CD14-positive monocyte (primary cell): ENCODE results near the gene KIAA0753. TPM values are rescaled to one million over a fixed set of nuclear protein-coding genes. Genes with fewer than 3 reads are reported as not detected.

Experiments used
- DNase-seq, 3 donors: peaks; one replicate each; pipeline ENCODE4 v3.0.0-alpha.2; 2011 to 2022
- H2AFZ ChIP-seq: 2 replicates; pipeline ENCODE4 v1.6.0; 2012; ENCODE audit warnings: mild to moderate bottlenecking, low read depth, low read length, inconsistent platforms; ENCODE audit not compliant: insufficient read depth, poor library complexity, severe bottlenecking
- H3K27ac ChIP-seq, 2 donors: 1 replicate in 1 of 2; 2 replicates in 1 of 2; pipeline ENCODE4 v1.5.1; 2012 to 2013; ENCODE audit warnings: low read length in 2 of 2, control low read depth in 1 of 2, inconsistent platforms in 1 of 2, low read depth in 1 of 2, mild to moderate bottlenecking in 1 of 2
- H3K27me3 ChIP-seq, 2 donors: one replicate each; pipeline versions ENCODE4 v1.6.0 to v1.6.1; 2011 to 2013; ENCODE audit warnings: low read length in 2 of 2; ENCODE audit not compliant: control insufficient read depth in 2 of 2, insufficient read depth in 2 of 2
- H3K36me3 ChIP-seq, 2 donors: replicated peaks in 1 of 2; 1 replicate in 1 of 2; 2 replicates in 1 of 2; pipeline versions ENCODE4 v1.5.1 to v1.6.1; 2012 to 2013; ENCODE audit warnings: low read length in 2 of 2, control low read depth in 1 of 2, inconsistent platforms in 1 of 2, mild to moderate bottlenecking in 1 of 2; ENCODE audit not compliant: insufficient read depth in 2 of 2, control insufficient read depth in 1 of 2
- H3K4me1 ChIP-seq, 2 donors: 1 replicate in 1 of 2; 2 replicates in 1 of 2; pipeline versions ENCODE4 v1.5.1 to v1.6.1; 2012 to 2013; ENCODE audit warnings: low read length in 2 of 2, control low read depth in 1 of 2, inconsistent platforms in 1 of 2, mild to moderate bottlenecking in 1 of 2, moderate library complexity in 1 of 2; ENCODE audit not compliant: insufficient read depth in 2 of 2, control insufficient read depth in 1 of 2
- H3K4me2 ChIP-seq: replicated peaks from 2 replicates; pipeline ENCODE3; 2012; ENCODE audit warnings: low read length, moderate library complexity, mild to moderate bottlenecking; ENCODE audit not compliant: poor library complexity, severe bottlenecking; ENCODE audit errors: extremely low read depth
- H3K4me3 ChIP-seq, 3 experiments: fragments of 200-600 bp in 1 of 3; sonication (generic) in 1 of 3; replicated peaks in 1 of 3; 1 replicate in 2 of 3; 2 replicates in 1 of 3; pipeline ENCODE4 v1.5.1; 2011 to 2013; ENCODE audit warnings: low read length in 3 of 3, mild to moderate bottlenecking in 3 of 3, control low read depth in 2 of 3, low read depth in 2 of 3, inconsistent platforms in 1 of 3, moderate library complexity in 1 of 3
- H3K79me2 ChIP-seq: 2 replicates; pipeline ENCODE4 v1.6.0; 2012; ENCODE audit warnings: mild to moderate bottlenecking, control low read depth, inconsistent platforms, low read length, moderate library complexity; ENCODE audit not compliant: insufficient read depth
- H3K9ac ChIP-seq: 2 replicates; pipeline ENCODE4 v1.6.0; 2017; ENCODE audit warnings: low read length, mild to moderate bottlenecking; ENCODE audit not compliant: insufficient read depth, poor library complexity, severe bottlenecking
- H3K9me3 ChIP-seq, 2 donors: replicated peaks in 1 of 2; 1 replicate in 1 of 2; 2 replicates in 1 of 2; pipeline versions ENCODE4 v1.5.1 to v1.6.1; 2012 to 2013; ENCODE audit warnings: low read length in 2 of 2, control low read depth in 1 of 2; ENCODE audit not compliant: control insufficient read depth in 1 of 2, insufficient read depth in 1 of 2
- H4K20me1 ChIP-seq: 2 replicates; pipeline ENCODE4 v1.6.0; 2012; ENCODE audit warnings: mild to moderate bottlenecking, low read length, control low read depth, moderate library complexity; ENCODE audit not compliant: insufficient read depth
- H3K27ac Mint-ChIP-seq, 7 donors: one replicate each; pipeline ENCODE4 v1.8.0; 2020; ENCODE audit warnings: mild to moderate bottlenecking in 7 of 7, mixed read lengths in 7 of 7, moderate library complexity in 6 of 7, inconsistent platforms in 2 of 7
- H3K27me3 Mint-ChIP-seq, 3 donors: one replicate each; pipeline ENCODE4 v1.8.0; 2021 to 2022; ENCODE audit warnings: low read depth in 3 of 3, mild to moderate bottlenecking in 3 of 3, mixed read lengths in 3 of 3, moderate library complexity in 3 of 3, inconsistent platforms in 1 of 3
- H3K36me3 Mint-ChIP-seq, 2 donors: one replicate each; pipeline ENCODE4 v1.8.0; 2020; ENCODE audit warnings: mixed read lengths in 2 of 2, inconsistent platforms in 1 of 2, mild to moderate bottlenecking in 1 of 2
- H3K4me1 Mint-ChIP-seq: one replicate; pipeline ENCODE4 v1.8.0; 2020; ENCODE audit warnings: mild to moderate bottlenecking, mixed read lengths
- H3K4me3 Mint-ChIP-seq, 2 donors: one replicate each; pipeline ENCODE4 v1.8.0; 2020; ENCODE audit warnings: mild to moderate bottlenecking in 2 of 2, mixed read lengths in 2 of 2, moderate library complexity in 1 of 2
- H3K9me3 Mint-ChIP-seq, 7 donors: one replicate each; pipeline ENCODE4 v1.8.0; 2020 to 2022; ENCODE audit warnings: mixed read lengths in 7 of 7, mild to moderate bottlenecking in 6 of 7, moderate library complexity in 6 of 7, inconsistent platforms in 2 of 7
- WGBS: methylation state at CpG from one replicate; pipeline ENCODE4 v1.1.5; 2013; ENCODE audit warnings: missing lambda C conversion rate; ENCODE audit not compliant: insufficient coverage; 5-methylcytosine and 5-hydroxymethylcytosine counted together
- intact Hi-C, 2 donors: fragments of 100-400 bp; cut with micrococcal nuclease; formaldehyde crosslinking; loops; one replicate each; pipeline versions ENCODE4 v1.15.0 to v1.15.1; 2023
- polyA plus RNA-seq, 3 donors: library from polyadenylated mRNA; depleted of rRNA in 1 of 3; unstranded in 2 of 3; stranded (reverse) in 1 of 3; fragments of 300-500 nt in 2 of 3; fragments of >200 nt in 1 of 3; fragmentation: Illumina TruSeq in 2 of 3; gene quantifications; 1 replicate in 2 of 3; 2 replicates in 1 of 3; pipeline ENCODE4 v1.2.3, GENCODE V29; 2012 to 2021
- TF ChIP-seq, protein P1 (sequence below): fragments of 200-600 bp; IDR thresholded peaks from one replicate; pipeline ENCODE4 v1.8.0; 2022; ENCODE audit warnings: antibody characterized with exemption, mild to moderate bottlenecking

The KIAA0753 gene
- polyA plus RNA-seq, 3 donors, result 1.7 to 6.6 (median 3.5) TPM

DNA sequence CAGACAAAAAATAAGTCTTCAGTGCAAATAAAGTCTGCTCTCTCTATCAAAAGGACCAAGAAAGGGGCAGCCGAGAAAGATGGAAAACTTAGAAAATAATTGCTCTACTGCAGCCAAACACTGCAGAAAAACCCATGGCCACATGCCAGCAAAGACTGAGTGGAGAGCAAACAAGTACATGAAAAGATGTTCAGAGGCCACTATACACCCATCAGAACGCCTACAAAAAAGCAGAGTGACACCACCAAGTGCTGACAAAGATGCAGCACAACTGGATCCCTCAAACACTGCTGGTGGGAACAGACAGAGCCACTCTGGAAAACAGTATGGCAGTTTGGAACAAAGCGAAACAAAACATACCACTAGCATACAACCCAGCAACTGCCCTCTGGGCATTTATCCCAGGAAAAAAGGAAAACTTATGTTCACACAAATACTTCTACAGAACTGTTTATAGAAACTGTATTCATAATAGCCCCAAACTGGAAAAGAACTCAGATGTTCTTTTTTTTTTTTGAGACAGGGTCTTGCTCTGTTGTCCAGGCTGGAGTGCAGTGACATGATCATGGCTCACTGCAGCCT is 36.7 kb downstream of the KIAA0753 start:
- H4K20me1 ChIP-seq, result no peaks in the 10 kb centered on the region
- no peaks in the 10 kb centered on the region for H3K9me3 ChIP-seq
- H3K36me3 Mint-ChIP-seq, result peaks cover 67 to 68% of the 10 kb centered on the region in 2 donors
- H3K36me3 ChIP-seq, result peaks cover 47 to 69% of the 10 kb centered on the region in 2 donors
- H3K4me1 Mint-ChIP-seq, result peaks cover 21% of the 10 kb centered on the region
- no peak overlapping the region for H2AFZ ChIP-seq
- H3K4me3 Mint-ChIP-seq, result no peak overlapping the region
- no peak overlapping the region for H3K27ac Mint-ChIP-seq
- 100% methylated on average over 1 of the region's 3 CpGs for WGBS
- H3K4me2 ChIP-seq, result no peak overlapping the region
- H3K27me3 ChIP-seq, result no peaks in the 10 kb centered on the region
- H3K4me1 ChIP-seq, result peaks cover 17 to 18% of the 10 kb centered on the region in 2 donors
- no peaks in the 10 kb centered on the region for H3K9me3 Mint-ChIP-seq
- H3K27me3 Mint-ChIP-seq, result peaks cover 0 to 3% (median 0%) of the 10 kb centered on the region in 3 donors
- no peak overlapping the region for H3K27ac ChIP-seq
- TF ChIP-seq, protein P1, sequence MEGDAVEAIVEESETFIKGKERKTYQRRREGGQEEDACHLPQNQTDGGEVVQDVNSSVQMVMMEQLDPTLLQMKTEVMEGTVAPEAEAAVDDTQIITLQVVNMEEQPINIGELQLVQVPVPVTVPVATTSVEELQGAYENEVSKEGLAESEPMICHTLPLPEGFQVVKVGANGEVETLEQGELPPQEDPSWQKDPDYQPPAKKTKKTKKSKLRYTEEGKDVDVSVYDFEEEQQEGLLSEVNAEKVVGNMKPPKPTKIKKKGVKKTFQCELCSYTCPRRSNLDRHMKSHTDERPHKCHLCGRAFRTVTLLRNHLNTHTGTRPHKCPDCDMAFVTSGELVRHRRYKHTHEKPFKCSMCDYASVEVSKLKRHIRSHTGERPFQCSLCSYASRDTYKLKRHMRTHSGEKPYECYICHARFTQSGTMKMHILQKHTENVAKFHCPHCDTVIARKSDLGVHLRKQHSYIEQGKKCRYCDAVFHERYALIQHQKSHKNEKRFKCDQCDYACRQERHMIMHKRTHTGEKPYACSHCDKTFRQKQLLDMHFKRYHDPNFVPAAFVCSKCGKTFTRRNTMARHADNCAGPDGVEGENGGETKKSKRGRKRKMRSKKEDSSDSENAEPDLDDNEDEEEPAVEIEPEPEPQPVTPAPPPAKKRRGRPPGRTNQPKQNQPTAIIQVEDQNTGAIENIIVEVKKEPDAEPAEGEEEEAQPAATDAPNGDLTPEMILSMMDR, result no peak
- intact Hi-C loops, result no loop called here
- no peak for DNase-seq
- no peak overlapping the region for H3K9ac ChIP-seq
- no peaks in the 10 kb centered on the region for H3K79me2 ChIP-seq
- no peak overlapping the region for H3K4me3 ChIP-seq

DNA sequence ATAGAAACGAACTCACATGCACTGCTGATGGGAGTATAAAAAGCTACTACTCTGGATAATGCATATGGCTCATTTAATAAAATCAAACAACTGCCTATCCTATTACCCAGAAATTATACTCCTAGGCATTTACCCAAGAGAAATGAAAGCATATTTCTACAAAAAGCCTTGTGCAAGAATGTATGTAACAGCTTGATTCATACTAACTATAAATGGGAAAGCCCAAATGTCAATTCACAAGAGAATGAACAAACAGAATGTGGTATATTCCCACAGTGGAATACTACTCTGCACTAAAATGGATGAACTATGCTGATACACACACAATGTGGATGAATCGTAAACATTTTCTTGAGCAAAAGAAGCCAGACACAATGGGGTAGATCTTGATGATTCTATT is 38.4 kb downstream of the KIAA0753 start:
- H3K27me3 Mint-ChIP-seq, result peaks cover 0 to 3% (median 0%) of the 10 kb centered on the region in 3 donors
- no peak overlapping the region for H3K27ac Mint-ChIP-seq
- Histone ChIP-seq H2AFZ (no peak overlapping the region), H3K36me3 (peaks cover 30 to 53% of the 10 kb centered on the region in 2 donors), H3K4me3 (no peak overlapping the region), H3K27me3 (no peaks in the 10 kb centered on the region), H3K4me2 (no peak overlapping the region), H3K79me2 (no peaks in the 10 kb centered on the region), H3K9ac (no peak overlapping the region), H3K9me3 (no peaks in the 10 kb centered on the region), H3K4me1 (peaks cover 30 to 35% of the 10 kb centered on the region in 2 donors), H4K20me1 (no peaks in the 10 kb centered on the region), H3K27ac (no peak overlapping the region)
- WGBS, result no CpG with 5 or more reads among the region's 2 CpGs
- H3K4me1 Mint-ChIP-seq, result peaks cover 38% of the 10 kb centered on the region
- intact Hi-C loops, result no loop called here
- H3K4me3 Mint-ChIP-seq, result no peak overlapping the region
- peaks cover 55 to 56% of the 10 kb centered on the region in 2 donors for H3K36me3 Mint-ChIP-seq
- TF ChIP-seq, protein P1, result no peak
- DNase-seq, result no peak
- H3K9me3 Mint-ChIP-seq, result no peaks in the 10 kb centered on the region
